Measurements from ENCODE around the gene NFATC1.

The NFATC1 gene

DNA sequence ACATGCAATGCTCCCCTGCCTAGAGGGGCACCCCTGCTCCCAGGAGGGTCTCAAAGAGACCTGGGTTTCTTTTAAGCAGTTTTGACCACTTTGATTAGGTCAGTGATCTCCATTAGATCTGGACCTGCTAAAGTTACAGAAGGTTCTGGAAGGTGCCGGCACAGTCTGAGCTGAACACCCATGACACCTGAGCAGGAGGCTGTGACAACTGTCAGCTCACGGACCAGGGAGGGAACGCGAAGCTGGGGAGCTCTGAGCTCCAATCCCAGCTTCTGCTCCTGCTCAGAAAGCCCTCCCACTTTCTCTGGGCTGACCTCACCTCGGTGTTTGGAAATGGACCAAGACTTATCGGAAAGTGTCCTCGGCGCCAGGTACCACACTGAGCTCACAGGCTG lies 113.8 kb downstream of the NFATC1 start:
- no peak for DNase-seq (ENCODE audit: low read depth)

DNA sequence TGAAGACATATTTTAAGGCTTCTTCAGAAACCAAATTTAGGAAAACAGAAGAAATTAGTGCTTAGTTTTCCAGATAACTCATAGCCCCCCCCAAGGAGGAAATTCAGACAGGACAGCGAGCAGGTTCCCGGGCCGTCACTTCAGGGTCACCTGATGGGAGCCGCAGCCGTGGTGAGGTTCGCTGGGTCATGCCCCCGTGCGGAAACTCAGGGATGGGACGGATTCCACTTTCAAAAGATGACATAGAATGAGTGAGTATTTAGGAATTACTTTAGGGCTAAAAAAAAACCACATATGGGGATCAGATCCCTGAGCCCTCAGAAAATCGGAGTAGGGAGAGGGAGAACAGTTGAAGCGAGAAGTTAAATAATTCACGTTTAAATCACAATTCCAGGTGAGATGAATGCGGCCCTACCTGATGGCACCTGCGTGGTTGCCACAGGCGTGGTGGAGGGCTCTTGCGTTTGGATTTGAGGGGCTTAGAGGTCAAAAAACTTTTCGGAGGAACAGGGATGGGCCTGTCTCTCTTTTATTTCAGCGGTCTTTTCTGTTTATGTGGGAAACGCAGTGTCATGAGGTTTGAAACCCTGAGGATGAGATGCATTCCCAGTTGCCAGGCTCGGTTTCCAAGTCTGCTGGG lies 114.4 kb downstream of the NFATC1 start:
- DNase-seq (ENCODE audit: low read depth), result no peak

DNA sequence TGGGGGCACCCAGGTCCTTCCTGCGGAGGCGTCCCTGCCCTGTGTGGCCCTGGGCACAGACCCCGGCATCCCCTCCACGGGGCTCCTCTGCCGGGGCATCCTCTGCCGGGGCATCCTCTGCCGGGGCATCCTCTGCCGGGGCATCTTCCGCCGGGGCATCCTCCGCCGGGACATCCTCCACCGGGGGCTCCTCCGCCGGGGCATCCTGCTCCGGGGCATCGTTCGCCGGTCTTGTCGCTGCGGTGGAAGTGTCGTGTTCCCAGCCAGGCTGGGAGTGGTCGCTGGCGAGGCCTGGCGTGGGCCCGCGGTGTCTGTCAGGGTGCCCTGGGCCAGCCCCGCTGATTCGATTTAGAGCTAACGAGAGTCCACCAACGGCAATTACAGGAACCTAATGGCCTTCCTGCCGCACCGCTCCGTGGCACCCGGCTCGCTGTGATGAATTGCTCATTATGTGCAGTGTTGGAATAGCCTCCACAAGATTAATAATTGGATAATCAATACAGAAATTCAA lies 115.1 kb downstream of the NFATC1 start:
- DNase-seq (ENCODE audit: low read depth), result no peak

DNA sequence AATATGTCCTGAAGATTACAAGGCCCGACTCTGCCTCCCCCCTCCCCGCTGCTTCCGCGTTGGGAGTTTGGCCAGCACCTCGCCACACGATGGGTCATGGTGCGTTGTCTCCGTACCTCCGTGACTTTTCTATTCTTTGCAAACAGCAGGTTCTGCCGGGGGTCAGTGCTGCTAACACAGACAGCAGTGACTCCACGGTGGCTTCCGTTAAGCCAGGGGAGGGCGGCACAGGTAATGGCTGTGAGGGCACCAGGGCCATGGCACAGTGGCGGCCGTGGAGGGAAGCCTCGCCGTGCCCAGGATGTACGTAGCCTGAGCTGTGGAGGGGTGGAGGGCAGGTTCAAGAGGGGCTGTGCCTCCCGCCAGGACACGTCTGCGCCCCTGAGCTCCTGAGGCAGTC lies 115.5 kb downstream of the NFATC1 start:
- DNase-seq (ENCODE audit: low read depth), result no peak

DNA sequence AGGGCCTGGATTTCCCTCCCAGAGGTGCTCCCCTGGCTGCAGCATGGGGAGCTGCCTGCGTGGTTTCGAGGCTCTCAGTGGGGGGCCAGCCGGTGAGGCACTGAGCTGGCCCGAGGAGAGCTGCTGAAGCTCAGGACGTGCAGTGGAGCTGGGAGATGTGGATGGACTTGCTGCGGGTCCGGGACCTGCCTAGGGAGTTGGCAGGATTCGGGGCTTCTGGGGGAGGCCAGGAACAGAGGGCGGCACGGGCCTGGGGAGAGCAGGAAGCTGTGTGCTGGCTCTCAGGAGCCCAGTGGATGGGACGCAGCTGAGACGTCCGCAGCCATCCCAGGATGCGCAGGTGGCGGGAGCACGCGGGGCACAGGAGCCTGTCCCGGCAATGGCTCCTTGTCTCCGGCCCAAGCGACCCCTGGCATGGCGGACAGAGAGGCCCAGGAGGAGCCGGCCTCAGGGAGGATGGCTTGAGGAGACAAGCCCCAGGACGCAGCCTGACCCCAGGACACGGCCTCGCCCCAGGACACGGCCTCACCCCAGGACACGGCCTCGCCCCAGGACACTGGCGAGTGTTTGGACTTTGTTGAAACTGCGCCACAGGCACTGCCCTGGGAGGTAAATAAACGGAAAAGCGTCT lies 116.1 kb downstream of the NFATC1 start:
- DNase-seq (ENCODE audit: low read depth), result no peak

DNA sequence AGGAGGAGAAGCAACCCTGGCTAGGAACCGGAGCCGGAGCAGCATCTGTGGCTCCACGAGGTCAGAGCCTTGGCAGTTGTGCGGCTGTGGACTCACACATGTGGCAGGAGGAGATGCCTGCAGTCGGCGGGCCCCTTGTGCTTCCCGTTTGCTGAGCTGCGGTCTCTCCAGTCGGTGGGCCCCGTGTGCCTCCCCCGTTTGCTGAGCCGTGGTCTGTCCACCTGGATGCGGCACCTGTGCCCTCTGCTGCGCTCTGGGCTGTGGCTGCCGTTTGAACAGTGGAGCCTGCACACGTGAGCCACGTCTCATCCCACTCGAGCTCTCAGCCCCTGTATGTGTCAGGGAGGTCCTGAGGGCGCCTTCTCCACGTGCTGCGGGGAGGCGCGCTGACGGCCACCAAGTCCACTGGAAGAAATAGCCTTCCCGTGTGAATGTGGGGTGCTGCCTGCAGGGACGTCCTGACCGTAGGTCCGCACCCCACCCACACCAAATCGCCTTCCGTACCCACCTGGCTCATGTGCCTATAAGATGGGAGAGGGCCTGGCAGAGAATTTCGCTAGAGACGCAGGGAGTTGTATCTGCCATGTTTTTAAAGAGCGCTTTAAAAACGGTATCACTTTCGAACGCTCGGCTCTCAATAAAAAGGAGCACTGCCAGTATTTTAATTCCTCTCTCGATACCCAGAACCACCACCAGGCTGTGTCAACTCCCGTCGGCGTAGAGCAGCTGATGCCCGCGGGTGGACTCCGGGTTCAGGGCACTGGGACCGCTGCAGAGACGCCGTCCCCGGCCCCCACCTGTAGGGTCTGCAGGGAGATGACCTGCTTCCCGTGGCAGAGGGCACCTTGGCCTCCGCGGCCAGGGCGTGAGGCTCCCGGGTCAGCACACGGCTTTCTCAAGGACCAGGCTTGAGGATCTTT lies 117.0 kb downstream of the NFATC1 start:
- no peak for DNase-seq (ENCODE audit: low read depth)

DNA sequence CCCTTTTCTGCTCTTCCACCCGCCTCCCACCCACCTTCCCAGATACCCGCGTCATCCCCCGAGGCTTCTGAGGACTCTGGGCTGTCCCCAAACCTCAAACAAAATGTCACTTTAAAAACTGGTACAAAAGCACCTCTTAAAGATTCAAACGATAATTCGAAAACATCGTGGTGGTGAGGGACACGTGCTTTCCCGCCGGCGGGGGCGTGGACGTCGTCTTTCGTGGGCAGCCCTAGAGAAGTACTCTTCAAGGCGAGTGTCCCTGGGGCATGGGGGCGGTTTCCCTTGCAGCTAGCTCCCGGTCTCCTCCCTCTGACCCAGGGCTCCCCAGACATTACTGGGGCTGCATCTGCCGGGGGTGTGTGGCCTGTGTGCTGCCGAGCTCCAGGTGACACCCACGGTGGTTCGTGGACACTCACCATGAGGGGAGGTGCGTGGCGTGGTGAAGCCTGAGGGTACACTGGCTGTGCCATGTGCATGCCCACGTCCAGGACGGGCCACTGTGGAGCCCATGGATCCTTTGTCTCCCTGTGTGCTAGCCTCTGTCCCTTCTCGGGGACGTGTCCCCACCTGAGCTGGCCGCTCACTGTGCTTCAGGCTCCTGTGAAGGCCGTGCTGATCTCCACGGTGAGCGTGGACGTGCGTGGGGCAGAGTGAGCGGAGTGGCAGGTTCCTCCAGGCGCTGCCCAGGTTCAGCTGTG lies 117.8 kb downstream of the NFATC1 start:
- DNase-seq (ENCODE audit: low read depth), result no peak

DNA sequence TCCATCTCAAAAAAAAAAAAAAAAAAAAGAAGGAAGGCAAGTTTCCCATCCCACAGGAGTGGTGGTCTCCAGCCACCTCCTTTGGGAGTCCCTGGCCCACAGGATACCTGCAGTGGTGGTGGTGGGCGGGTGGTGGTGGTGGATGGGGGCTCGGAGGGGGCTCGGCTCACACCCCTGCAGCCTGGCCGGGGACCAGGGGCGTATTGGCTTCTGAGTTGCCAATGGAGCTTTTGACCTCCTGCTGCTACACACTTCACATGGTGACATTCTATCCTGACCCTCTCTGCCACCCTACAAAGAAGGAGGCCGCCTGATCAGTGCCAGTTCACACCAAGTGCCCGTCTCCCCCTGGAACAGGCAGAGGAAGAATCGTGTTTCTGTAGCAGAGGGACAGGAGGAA lies 119.6 kb downstream of the NFATC1 start:
- no peak for DNase-seq (ENCODE audit: low read depth)

DNA sequence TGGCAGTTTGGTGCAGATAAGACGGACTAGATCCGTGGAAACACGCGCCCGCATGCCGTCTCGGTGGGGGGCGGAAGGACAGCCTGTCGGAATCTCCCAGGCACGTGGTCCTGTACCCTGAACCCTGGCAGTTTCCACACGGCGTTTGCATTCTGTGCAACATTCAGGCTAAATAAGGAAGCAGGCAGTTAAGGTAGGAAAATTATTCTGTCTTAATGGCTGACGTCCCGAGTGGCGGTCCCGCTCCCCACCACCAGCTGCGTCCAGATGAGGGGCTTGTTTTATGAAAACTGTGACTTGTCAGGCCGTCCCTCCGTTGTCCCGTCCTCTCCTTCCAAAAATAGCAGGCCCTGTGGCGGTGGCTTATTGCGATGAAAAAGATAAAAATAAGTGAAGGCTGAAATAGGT lies 120.2 kb downstream of the NFATC1 start:
- DNase-seq (ENCODE audit: low read depth), result no peak

DNA sequence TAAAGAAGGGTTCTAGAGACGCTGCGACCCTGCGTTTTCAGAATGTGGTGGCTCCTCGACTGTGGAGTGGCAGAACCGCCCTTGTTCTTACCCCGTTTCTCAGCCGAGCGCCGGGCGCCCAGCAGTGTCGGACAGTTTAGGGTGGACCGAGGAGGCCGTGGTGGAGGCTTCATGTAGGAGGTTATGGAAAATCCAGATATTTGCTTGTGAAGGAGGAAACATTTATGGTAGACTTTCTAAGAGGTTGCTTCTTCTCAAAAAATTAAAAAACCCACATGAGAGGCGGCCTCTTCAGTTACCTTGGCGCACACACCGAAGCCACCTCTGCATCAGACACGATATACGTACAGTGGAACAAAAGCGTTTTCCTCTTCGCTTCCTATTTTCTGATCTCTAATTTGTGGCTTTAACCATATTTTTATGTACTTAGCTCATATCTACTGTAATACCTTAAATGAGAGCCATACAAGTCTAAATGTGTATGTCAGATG lies 120.8 kb downstream of the NFATC1 start:
- no peak for DNase-seq (ENCODE audit: low read depth)

DNA sequence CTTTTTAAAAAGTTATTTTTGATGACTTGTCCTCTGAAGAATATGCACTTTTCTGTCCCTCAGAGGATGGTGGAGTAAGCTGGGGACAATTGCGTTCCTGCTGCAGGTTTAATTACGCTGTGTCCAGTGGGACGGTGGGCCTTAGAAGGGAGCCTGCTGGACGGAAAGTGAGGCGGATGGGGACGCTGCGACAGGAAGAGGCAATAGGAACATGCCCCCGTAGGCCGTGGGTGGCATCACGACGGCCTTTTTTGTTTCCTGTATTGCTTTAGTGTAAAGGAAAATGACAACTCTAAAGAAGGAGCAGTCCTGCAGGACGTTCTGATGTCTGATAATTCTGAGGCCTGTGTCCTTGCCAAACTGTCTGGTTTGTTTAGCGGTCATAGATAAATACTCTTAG lies 121.6 kb downstream of the NFATC1 start:
- DNase-seq (ENCODE audit: low read depth), result no peak

DNA sequence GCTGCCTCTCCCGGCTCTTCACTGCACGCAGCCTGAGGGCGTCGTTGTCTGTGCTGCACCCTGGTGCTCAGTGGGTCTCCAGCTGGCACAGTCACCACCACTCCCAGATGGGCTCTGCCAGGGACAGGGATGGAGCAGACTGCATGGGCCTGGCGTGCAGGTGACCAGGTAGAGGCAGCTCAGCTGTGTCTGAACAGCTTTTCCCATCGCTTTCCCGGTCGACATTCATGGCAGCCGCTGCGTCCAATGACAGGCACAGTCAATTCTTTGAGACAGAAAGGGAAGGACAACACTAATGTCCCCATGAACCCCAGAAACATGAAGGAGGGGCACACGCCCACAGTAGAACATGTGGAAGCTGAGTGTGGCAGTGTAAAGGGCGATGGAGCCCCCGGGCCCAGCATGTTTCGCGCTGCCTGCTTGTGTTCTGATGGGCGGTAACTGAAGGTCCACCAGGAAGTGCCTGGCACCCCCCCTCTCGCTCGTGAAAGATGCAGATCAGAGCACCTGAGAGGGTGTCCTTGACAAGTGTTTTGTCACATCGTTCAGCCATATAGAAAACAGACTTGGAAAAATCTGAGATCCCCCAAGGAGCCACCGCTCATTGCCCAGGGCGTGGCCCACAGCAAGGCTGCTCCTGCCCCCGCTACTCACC lies 122.4 kb downstream of the NFATC1 start:
- no peak for DNase-seq (ENCODE audit: low read depth)

DNA sequence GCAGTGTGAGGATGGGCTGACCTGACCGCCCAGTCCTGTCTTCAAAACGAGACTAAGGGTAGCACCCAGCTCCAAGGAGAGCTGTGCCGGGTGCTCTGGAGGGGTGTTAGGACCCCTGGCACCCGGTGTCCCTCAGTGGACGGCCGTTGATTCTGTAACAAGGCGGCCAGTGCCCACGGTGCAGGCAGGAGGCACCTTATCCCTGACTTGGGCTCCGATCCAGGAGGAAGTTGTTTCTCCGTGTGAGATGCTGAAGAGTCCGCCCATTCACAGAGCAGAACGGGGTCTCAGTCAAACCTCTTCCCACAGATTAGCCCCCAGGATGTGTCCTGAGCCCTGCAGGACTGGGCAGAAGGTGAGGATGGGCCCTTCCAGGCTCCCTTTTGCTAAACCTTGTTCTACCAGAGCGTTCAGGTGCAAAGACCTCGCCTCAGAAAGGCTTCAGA lies 123.0 kb downstream of the NFATC1 start:
- DNase-seq (ENCODE audit: low read depth), result no peak

DNA sequence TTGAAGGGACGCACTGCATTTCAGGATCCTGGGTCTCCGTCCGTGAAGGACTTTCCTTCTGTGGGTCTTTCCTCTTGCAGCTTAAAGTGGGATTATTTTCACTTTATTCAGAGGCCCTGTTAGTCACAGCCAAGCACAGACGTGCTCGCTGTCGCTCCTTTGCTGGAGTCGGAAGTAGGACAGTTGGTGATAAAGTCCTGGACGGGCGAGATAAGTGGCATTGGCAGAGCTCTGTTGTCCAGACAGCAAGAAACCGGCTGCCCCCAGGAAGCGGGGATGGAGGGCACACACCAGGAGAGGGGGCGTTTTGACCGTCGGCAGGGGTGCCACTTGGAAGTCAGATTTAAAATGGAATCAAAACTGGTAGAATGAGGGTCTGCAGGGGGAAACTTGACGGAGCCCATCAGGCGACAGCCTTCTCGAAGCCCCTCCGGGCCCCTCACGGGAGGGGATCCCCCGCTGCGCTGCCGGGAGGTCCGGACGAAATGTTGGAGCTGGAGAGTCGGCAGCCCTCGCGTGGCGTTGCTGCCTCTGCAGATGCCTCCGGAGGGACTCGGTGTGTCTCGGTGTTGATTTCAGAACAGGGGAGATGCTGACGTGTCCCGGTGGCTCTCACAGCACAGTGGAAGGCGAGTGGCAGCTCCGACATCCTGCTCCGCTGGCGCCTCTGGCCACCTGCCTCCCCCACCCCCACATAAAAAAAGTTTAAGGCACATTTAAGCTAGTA lies 124.2 kb downstream of the NFATC1 start:
- no peak for DNase-seq (ENCODE audit: low read depth)

DNA sequence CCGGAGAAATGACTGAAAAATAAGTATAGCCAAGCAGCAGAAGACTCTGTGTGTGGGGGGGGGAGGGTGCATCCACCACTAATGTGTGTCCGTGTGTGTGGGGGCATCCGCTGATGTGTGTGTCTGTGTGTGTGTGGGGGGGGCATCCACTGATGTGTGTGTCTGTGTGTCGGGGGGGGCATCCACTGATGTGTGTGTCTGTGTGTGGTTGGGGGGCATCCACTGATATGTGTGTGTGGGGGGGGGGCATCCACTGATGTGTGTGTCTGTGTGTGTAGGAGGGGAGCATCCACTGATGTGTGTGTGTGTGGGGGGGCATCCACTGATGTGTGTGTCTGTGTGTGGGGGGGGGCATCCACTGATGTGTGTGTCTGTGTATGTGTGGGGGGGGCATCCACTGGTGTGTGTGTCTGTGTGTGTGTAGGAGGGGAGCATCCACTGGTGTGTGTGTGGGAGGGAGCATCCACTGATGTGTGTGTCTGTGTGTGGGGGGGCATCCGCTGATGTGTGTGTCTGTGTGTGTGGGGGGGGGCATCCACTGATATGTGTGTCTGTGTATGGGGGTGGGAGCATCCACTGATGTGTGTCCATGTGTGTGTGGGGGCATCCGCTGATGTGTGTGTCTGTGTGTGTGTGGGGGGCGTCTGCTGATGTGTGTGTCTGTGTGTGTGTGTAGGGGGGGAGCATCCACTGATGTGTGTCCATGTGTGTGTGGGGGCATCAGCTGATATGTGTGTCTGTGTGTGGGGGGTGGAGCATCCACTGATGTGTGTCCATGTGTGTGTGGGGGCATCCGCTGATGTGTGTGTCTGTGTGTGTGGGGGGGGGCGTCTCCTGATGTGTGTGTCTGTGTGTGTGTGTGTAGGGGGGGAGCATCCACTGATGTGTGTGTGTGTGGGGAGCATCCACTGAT lies 125.0 kb downstream of the NFATC1 start:
- no peak for DNase-seq (ENCODE audit: low read depth)

DNA sequence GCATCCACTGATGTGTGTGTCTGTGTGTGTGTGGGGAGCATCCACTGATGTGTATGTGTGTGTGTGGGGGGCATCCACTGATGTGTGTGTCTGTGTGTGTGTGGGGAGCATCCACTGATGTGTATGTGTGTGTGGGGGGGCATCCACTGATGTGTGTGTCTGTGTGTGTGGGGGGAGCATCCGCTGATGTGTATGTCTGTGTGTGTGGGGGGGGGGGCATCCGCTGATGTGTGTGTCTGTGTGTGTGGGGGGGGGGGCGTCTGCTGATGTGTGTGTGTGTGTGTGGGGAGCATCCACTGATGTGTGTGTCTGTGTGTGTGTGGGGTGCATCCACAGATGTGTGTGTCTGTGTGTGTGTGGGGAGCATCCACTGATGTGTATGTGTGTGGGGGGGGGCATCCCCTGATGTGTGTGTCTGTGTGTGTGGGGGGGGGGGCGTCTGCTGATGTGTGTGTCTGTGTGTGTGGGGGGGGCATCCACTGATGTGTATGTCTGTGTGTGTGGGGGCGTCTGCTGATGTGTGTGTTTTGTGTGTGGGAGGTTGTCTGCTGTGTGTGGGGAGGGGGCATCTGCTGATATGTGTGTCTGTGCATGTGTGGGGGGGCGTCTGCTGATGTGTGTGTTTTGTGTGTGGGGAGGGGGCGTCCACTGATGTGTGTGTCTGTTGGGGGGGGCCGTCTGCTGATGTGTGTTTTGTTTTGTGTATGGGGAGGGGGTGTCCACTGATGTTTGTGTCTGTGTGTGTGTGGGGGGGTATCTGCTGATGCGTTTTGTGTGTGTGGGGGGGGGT lies 125.9 kb downstream of the NFATC1 start:
- DNase-seq (ENCODE audit: low read depth), result no peak

DNA sequence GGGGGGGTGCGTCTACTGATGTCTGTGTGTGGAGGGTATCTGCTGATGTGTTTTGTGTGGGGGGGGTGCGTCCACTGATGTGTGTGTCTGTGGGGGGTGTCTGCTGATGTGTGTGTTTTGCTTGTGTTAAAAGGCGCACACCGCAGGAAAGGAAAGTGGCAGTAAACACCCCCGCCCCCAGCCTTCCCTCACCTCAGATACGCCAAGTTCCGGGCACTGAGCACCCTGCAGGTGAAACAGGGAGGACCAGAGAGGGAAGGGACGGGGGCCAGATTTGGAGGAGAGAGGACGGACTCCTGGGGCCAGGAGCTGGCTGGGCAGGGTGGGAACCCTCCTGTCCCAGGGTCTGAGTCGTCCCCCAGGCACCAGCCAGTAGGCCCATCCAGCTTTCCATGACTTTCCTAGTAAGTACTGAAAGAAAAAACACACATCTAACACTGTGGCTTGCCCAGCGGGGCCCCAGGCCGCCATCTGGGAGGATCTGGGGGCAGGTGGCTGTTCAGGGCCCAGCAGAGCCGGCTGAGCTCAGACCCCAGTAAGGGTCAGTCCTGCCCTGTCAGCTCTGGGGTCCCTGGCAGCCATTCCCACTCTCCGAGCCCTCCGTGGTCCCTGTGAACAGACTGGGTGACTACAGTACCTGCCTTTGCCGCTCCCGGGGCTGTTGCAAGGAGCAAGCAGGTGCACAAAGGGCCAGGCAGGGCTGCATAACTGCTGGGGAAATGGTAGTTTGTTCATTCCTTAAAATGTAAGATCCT lies 126.9 kb downstream of the NFATC1 start:
- no peak for DNase-seq (ENCODE audit: low read depth)

DNA sequence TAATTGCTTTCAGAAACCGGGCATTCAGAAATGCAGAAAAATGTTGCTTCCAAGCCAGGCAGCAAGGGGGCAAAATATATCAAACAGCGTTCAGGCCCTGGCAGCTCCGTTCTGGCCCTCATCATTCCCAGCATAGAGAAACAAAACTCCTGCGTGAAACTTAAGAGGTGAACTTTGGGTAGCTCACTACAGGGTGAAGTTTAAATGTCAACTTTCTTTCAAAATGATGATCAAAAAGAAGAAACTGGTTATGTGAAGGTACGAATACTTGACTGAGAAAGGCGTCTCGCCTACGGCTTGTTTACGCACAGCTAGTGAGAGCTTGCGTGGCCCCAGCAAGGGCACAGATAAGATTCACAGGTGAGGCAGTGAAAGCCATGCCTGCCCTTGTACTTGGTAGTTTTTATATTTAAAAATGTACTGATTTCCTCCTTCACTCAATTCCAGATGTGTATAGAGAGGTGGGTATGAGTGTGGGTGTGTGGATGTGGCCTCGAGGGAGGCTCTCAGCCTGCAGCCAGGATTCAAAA lies 127.5 kb downstream of the NFATC1 start:
- no peak for DNase-seq (ENCODE audit: low read depth)

Data from HS-5 (cell line).